A549 (cell line): Measurements from ENCODE around the gene WFS1.

ENCODE experiments used
- EP300 ChIP-seq, 2 experiments: fragments of >200 bp; sonication (Bioruptor Twin); formaldehyde crosslinking; IDR thresholded peaks; 2 replicates in 1 of 2; 3 replicates in 1 of 2; pipeline ENCODE4 v1.6.1; 2016 to 2017
- FOXS1 ChIP-seq: fragments of 250-450 bp; sonication (Bioruptor Pico); IDR thresholded peaks from 2 replicates; pipeline ENCODE4 v1.5.0; 2020; ENCODE audit warnings: mild to moderate bottlenecking, moderate library complexity
- KDM5A ChIP-seq: fragments of 200-600 bp; sonication (generic); IDR thresholded peaks from 2 replicates; pipeline ENCODE4 v1.6.1; 2016; ENCODE audit warnings: antibody characterized with exemption, mild to moderate bottlenecking
- PBX3 ChIP-seq: IDR thresholded peaks from 2 replicates; pipeline ENCODE4 v1.6.1; 2012
- POLR2A ChIP-seq: IDR thresholded peaks from 2 replicates; pipeline ENCODE4 v1.6.1; 2012; ENCODE audit warnings: mild to moderate bottlenecking, low read length
- RFX5 ChIP-seq: fragments of 450-650 bp; IDR thresholded peaks from 2 replicates; pipeline ENCODE4 v1.7.1; 2014; ENCODE audit warnings: antibody characterized with exemption, mild to moderate bottlenecking, moderate library complexity
- RNF2 ChIP-seq: fragments of 200-600 bp; sonication (generic); IDR thresholded peaks from 2 replicates; pipeline ENCODE4 v1.6.1; 2016; ENCODE audit warnings: low read depth, mild to moderate bottlenecking, antibody characterized with exemption, moderate library complexity, borderline replicate concordance
- SREBF2 ChIP-seq: fragments of 450-650 bp; IDR thresholded peaks from 2 replicates; pipeline ENCODE4 v1.6.1; 2014; ENCODE audit warnings: mild to moderate bottlenecking, moderate library complexity
- ZFP36 ChIP-seq: fragments of 450-650 bp; IDR thresholded peaks from 2 replicates; pipeline ENCODE4 v1.6.1; 2014; ENCODE audit warnings: borderline replicate concordance; ENCODE audit not compliant: partially characterized antibody
- TF ChIP-seq, protein P1 (sequence below): fragments of >200 bp; sonication (Bioruptor Twin); formaldehyde crosslinking; IDR thresholded peaks from 3 replicates; pipeline ENCODE4 v1.5.1; 2016
- TF ChIP-seq, protein P2 (sequence below): IDR thresholded peaks from 2 replicates; pipeline ENCODE4 v1.6.1; 2012; ENCODE audit warnings: low read depth, borderline replicate concordance

GRCh38 chr4:6252051-6252450, 17.6 kb upstream of the WFS1 start:
- TF ChIP-seq POLR2A (no peak), RFX5 (no peak), SREBF2 (no peak), RNF2 (no peak), FOXS1 (no peak), EP300 (IDR thresholded peaks at IDR 0.05) (no peak), PBX3 (no peak), KDM5A (no peak), ZFP36 (no peak)
- TF ChIP-seq, protein P1, sequence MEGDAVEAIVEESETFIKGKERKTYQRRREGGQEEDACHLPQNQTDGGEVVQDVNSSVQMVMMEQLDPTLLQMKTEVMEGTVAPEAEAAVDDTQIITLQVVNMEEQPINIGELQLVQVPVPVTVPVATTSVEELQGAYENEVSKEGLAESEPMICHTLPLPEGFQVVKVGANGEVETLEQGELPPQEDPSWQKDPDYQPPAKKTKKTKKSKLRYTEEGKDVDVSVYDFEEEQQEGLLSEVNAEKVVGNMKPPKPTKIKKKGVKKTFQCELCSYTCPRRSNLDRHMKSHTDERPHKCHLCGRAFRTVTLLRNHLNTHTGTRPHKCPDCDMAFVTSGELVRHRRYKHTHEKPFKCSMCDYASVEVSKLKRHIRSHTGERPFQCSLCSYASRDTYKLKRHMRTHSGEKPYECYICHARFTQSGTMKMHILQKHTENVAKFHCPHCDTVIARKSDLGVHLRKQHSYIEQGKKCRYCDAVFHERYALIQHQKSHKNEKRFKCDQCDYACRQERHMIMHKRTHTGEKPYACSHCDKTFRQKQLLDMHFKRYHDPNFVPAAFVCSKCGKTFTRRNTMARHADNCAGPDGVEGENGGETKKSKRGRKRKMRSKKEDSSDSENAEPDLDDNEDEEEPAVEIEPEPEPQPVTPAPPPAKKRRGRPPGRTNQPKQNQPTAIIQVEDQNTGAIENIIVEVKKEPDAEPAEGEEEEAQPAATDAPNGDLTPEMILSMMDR = no peak
- TF ChIP-seq, protein P2, sequence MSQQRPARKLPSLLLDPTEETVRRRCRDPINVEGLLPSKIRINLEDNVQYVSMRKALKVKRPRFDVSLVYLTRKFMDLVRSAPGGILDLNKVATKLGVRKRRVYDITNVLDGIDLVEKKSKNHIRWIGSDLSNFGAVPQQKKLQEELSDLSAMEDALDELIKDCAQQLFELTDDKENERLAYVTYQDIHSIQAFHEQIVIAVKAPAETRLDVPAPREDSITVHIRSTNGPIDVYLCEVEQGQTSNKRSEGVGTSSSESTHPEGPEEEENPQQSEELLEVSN = no peak
